HCT116 (cell line): ENCODE measurements around the gene FBXL13. TPM values are rescaled to one million over a fixed set of nuclear protein-coding genes. Genes with fewer than 3 reads are reported as not detected.
"Not testable (repeated sequence)": the region's sequence is repeated elsewhere in the genome, so short reads cannot be mapped to it uniquely, and the experiment has no call there.

Experiments
- ATAC-seq: fragments of 200-7000 bp; cut with Tn5 transposase; 2 replicates; pipeline ENCODE4 v1.9.1; 2020; ENCODE audit warnings: mild to moderate bottlenecking, moderate library complexity
- BruUV-seq: library from RNA; stranded (reverse); fragments of 400-500 nt; replicated peaks from 2 replicates; lab custom pipeline; 2021; lab: Mats Ljungman, UMichigan
- CTCF ChIA-PET: fragments of 300-600 bp; sonication (Branson Sonifier 250); formaldehyde crosslinking; loops from one replicate; lab custom pipeline; 2021; ENCODE audit warnings: antibody characterized with exemption; lab: Charles Lee
- POLR2A ChIA-PET: fragments of 300-600, 350-600 bp; sonication (Branson Sonifier 250); formaldehyde crosslinking; loops from one replicate; lab custom pipeline; 2021; ENCODE audit warnings: antibody characterized with exemption; lab: Charles Lee
- RAD21 ChIA-PET, 2 experiments: fragments of 300-600 bp; sonication (Branson Sonifier 250); formaldehyde crosslinking; loops; one replicate each; lab custom pipeline; 2023; ENCODE audit warnings: low total read pairs in 2 of 2; ENCODE audit not compliant: uncharacterized antibody in 2 of 2, unreplicated experiment in 2 of 2, low non-redundant PET in 1 of 2; lab: Charles Lee
- DNase-seq: peaks from one replicate; pipeline ENCODE4 v3.0.0-alpha.2; 2010; ENCODE audit warnings: low read depth, low spot score
- H2AFZ ChIP-seq: fragments of 200-600 bp; shearing (Covaris generic), sonication (generic); 2 replicates; pipeline ENCODE4 v1.6.1; 2017; ENCODE audit warnings: low read depth, mixed run types, mixed read lengths, antibody characterized with exemption, low read length; ENCODE audit not compliant: poor library complexity, severe bottlenecking
- H3K27ac ChIP-seq: 2 replicates; pipeline ENCODE4 v1.5.1; 2012; ENCODE audit warnings: low read depth, low read length
- H3K27me3 ChIP-seq: fragments of 200-600 bp; sonication (generic); 2 replicates; pipeline ENCODE4 v1.6.1; 2016; ENCODE audit warnings: mixed run types, low read length, mixed read lengths; ENCODE audit not compliant: insufficient read depth
- H3K36me3 ChIP-seq, 2 experiments: fragments of 200-500 bp in 1 of 2; fragments of 200-600 bp in 1 of 2; sonication (Bioruptor generic) in 1 of 2; sonication (generic) in 1 of 2; 2 replicates each; pipeline versions ENCODE4 v1.5.1 to v1.6.1; 2014 to 2016; ENCODE audit warnings: low read length in 2 of 2, inconsistent platforms in 1 of 2, mixed read lengths in 1 of 2, mixed run types in 1 of 2; ENCODE audit not compliant: insufficient read depth in 2 of 2, control insufficient read depth in 1 of 2
- H3K4me1 ChIP-seq, 2 experiments: fragments of 200-600 bp in 1 of 2; sonication (generic) in 1 of 2; 2 replicates each; pipeline versions ENCODE4 v1.5.1 to v1.6.1; 2012 to 2017; ENCODE audit warnings: low read length in 2 of 2, inconsistent platforms in 1 of 2, mild to moderate bottlenecking in 1 of 2, mixed read lengths in 1 of 2, mixed run types in 1 of 2, moderate library complexity in 1 of 2; ENCODE audit not compliant: insufficient read depth in 2 of 2, control insufficient read depth in 1 of 2
- H3K4me2 ChIP-seq: fragments of 200-600 bp; sonication (generic); 2 replicates; pipeline ENCODE4 v1.6.1; 2017; ENCODE audit warnings: mixed run types, low read length, mixed read lengths
- H3K4me3 ChIP-seq, 2 experiments: fragments of 200-600 bp in 1 of 2; sonication (generic) in 1 of 2; replicated peaks in 1 of 2; 2 replicates each; pipeline ENCODE4 v1.5.1; 2011 to 2016; ENCODE audit warnings: low read length in 2 of 2, control low read depth in 1 of 2, low read depth in 1 of 2, mild to moderate bottlenecking in 1 of 2, mixed read lengths in 1 of 2, mixed run types in 1 of 2
- H3K79me2 ChIP-seq: fragments of 200-600 bp; sonication (generic); 2 replicates; pipeline ENCODE4 v1.6.1; 2017; ENCODE audit warnings: mild to moderate bottlenecking, mixed run types, low read length, moderate library complexity, mixed read lengths; ENCODE audit not compliant: insufficient read depth
- H3K9ac ChIP-seq: fragments of 200-600 bp; sonication (generic); 2 replicates; pipeline ENCODE4 v1.6.1; 2016; ENCODE audit warnings: low read length, mixed read lengths
- H3K9me2 ChIP-seq: fragments of 200-600 bp; sonication (generic), shearing (Covaris generic); 2 replicates; pipeline ENCODE4 v1.6.1; 2017; ENCODE audit warnings: mixed run types, mild to moderate bottlenecking, moderate library complexity; ENCODE audit not compliant: insufficient read depth
- H3K9me3 ChIP-seq, 2 experiments: fragments of 200-500 bp in 1 of 2; fragments of 200-600 bp in 1 of 2; sonication (Bioruptor generic) in 1 of 2; sonication (generic) in 1 of 2; 2 replicates each; pipeline ENCODE4 v1.6.1; 2014 to 2017; ENCODE audit warnings: low read length in 2 of 2, mixed read lengths in 2 of 2, inconsistent platforms in 1 of 2, low read depth in 1 of 2, mild to moderate bottlenecking in 1 of 2, mixed run types in 1 of 2, moderate library complexity in 1 of 2; ENCODE audit not compliant: control insufficient read depth in 1 of 2, insufficient read depth in 1 of 2
- H4K20me1 ChIP-seq: fragments of 200-600 bp; sonication (generic), shearing (Covaris generic); 2 replicates; pipeline ENCODE4 v1.6.1; 2017; ENCODE audit warnings: mixed run types, mild to moderate bottlenecking, moderate library complexity; ENCODE audit not compliant: insufficient read depth
- CEBPB ChIP-seq: IDR thresholded peaks from 2 replicates; pipeline ENCODE4 v1.6.1; 2012; ENCODE audit warnings: low read depth
- ELF1 ChIP-seq: IDR thresholded peaks from 2 replicates; pipeline ENCODE4 v1.6.1; 2012; ENCODE audit warnings: low read depth, borderline replicate concordance
- FOSL1 ChIP-seq: IDR thresholded peaks from 2 replicates; pipeline ENCODE4 v1.6.1; 2012; ENCODE audit warnings: low read depth
- JUND ChIP-seq: IDR thresholded peaks from 2 replicates; pipeline ENCODE4 v1.6.1; 2012
- POLR2A ChIP-seq: IDR thresholded peaks from 2 replicates; pipeline ENCODE4 v1.7.0; 2011; ENCODE audit warnings: borderline replicate concordance; ENCODE audit not compliant: insufficient read depth, insufficient read length; ENCODE audit errors: extremely low read depth
- RAD21 ChIP-seq: IDR thresholded peaks from 2 replicates; pipeline ENCODE4 v1.6.1; 2012; ENCODE audit warnings: low read depth, mild to moderate bottlenecking
- SIN3A ChIP-seq: IDR thresholded peaks from 2 replicates; pipeline ENCODE4 v1.6.1; 2012; ENCODE audit warnings: low read depth
- SP1 ChIP-seq: IDR thresholded peaks from 2 replicates; pipeline ENCODE4 v1.6.1; 2012; ENCODE audit warnings: low read depth
- SRF ChIP-seq: IDR thresholded peaks from 2 replicates; pipeline ENCODE4 v1.6.1; 2012; ENCODE audit warnings: low read depth
- TCF7L2 ChIP-seq: IDR thresholded peaks from 2 replicates; pipeline ENCODE4 v1.7.0; 2011; ENCODE audit warnings: borderline replicate concordance, inconsistent platforms; ENCODE audit not compliant: insufficient read depth, insufficient read length; ENCODE audit errors: extremely low read depth
- YY1 ChIP-seq: IDR thresholded peaks from 2 replicates; pipeline ENCODE4 v1.6.1; 2011; ENCODE audit warnings: low read length, low read depth, moderate library complexity, mild to moderate bottlenecking; ENCODE audit not compliant: insufficient replicate concordance; ENCODE audit errors: extremely low read depth
- ZFX ChIP-seq: fragments of 450-650 bp; IDR thresholded peaks from 2 replicates; pipeline ENCODE4 v1.6.1; 2017
- ZNF274 ChIP-seq: fragments of 200-500 bp; sonication (Bioruptor generic); IDR thresholded peaks from 2 replicates; pipeline ENCODE4 v1.6.1; 2014; ENCODE audit warnings: mild to moderate bottlenecking, low read depth, low read length, inconsistent platforms
- intact Hi-C: fragments of 100-400 bp; cut with micrococcal nuclease; formaldehyde crosslinking; loops from 2 replicates; pipeline ENCODE4 v1.10.0; 2022
- total RNA-seq: library from RNA; stranded (reverse); gene quantifications from one replicate; pipeline ENCODE4 v1.2.1, GENCODE V29; 2021; ENCODE audit not compliant: unreplicated experiment
- TF ChIP-seq, protein P1 (sequence below): IDR thresholded peaks from 2 replicates; pipeline ENCODE4 v1.6.1; 2011; ENCODE audit warnings: mild to moderate bottlenecking, low read length, moderate library complexity; ENCODE audit not compliant: insufficient replicate concordance; ENCODE audit errors: extremely low read depth
- TF ChIP-seq, protein P2 (sequence below): IDR thresholded peaks from 2 replicates; pipeline ENCODE4 v1.6.1; 2012
- TF ChIP-seq, protein P3 (sequence below): IDR thresholded peaks from 2 replicates; pipeline ENCODE4 v1.6.1; 2012
- TF ChIP-seq, protein P4 (sequence below), 3 experiments: fragments of 200-600 bp in 1 of 3; sonication (generic) in 1 of 3; IDR thresholded peaks in 2 of 3; conservative IDR thresholded peaks in 1 of 3; 2 replicates each; pipeline ENCODE4 v1.5.1; 2012 to 2017; ENCODE audit warnings: low read depth in 2 of 3, low read length in 2 of 3, antibody characterized with exemption in 1 of 3, borderline replicate concordance in 1 of 3, control low read depth in 1 of 3, mild to moderate bottlenecking in 1 of 3, mixed read lengths in 1 of 3, mixed run types in 1 of 3, moderate library complexity in 1 of 3; ENCODE audit not compliant: insufficient read depth in 1 of 3

The FBXL13 gene
- total RNA-seq, 1 experiment from 2014 or later: 1.0 TPM

DNA sequence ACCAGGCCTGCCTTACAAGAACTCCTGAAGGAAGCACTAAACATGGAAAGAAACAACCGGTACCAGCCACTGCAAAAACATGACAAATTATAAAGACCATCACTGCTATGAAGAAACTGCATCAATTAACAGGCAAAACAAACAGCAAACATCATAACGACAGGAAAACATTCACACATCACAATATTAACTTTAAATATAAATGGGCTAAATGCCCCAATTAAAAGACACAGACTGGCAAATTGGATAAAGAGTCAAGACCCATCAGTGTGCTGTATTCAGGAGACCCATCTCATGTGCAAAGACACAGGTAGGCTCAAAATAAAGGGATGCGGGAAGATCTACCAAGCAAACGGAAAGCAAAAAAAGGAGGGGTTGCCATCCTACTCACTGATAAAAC lies 120.2 kb downstream of the FBXL13 start:
- H3K9me3 ChIP-seq, H3K79me2 ChIP-seq, RAD21 ChIA-PET, BruUV-seq, H3K27me3 ChIP-seq, H3K27ac ChIP-seq, H3K4me3 ChIP-seq, H3K4me1 ChIP-seq, POLR2A ChIA-PET, DNase-seq, H3K36me3 ChIP-seq, CTCF ChIA-PET, H2AFZ ChIP-seq, H3K4me2 ChIP-seq, ATAC-seq, H3K9me2 ChIP-seq, H3K9ac ChIP-seq, H4K20me1 ChIP-seq: not testable (repeated sequence)
- intact Hi-C loops: loop anchor here (10.0 kb wide), 1 partner anchor 100 kb away; no protein-coding TSS in a partner anchor

DNA sequence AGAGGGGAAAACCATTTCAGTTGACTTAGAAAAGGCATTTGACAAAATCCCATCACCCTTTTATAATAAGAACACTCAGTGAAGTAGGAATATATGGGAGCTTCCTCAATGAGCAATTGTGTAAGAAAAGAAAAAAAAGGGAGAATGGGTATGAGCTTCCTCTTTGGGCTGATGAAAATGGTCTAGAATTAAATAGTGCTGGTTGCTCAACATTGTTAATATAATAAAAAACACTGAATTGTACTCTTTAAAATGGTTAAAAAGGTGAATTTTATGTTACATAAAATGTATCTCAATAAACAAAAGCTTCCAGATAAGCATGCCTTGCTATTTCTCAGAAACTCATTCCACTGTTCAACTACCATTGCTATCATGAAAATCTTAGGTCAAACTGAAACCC lies 121.2 kb downstream of the FBXL13 start:
- POLR2A ChIA-PET: no interaction called here
- Histone ChIP-seq H3K4me3 (no peak overlapping the region), H3K9me2 (no peaks in the 10 kb centered on the region), H4K20me1 (no peaks in the 10 kb centered on the region), H2AFZ (no peak overlapping the region), H3K4me2 (no peak overlapping the region), H3K27ac (no peak overlapping the region), H3K79me2 (no peaks in the 10 kb centered on the region), H3K36me3 (no peaks in the 10 kb centered on the region), H3K9ac (no peak overlapping the region), H3K27me3 (no peaks in the 10 kb centered on the region), H3K9me3 (no peaks in the 10 kb centered on the region), H3K4me1 (no peaks in the 10 kb centered on the region)
- CTCF ChIA-PET: no interaction called here
- intact Hi-C loops: loop anchor here (10.0 kb wide), 1 partner anchor 101 kb away; no protein-coding TSS in a partner anchor
- DNase-seq: no peak
- ATAC-seq: no peak
- BruUV-seq: no TSS peak
- RAD21 ChIA-PET: no interaction called here
- TF ChIP-seq CEBPB (no peak), ZFX (no peak), ELF1 (no peak), RAD21 (no peak), POLR2A (no peak), SRF (no peak), ZNF274 (no peak), SP1 (no peak), TCF7L2 (no peak), FOSL1 (no peak), YY1 (no peak), JUND (no peak), SIN3A (no peak)
- TF ChIP-seq, protein P1, sequence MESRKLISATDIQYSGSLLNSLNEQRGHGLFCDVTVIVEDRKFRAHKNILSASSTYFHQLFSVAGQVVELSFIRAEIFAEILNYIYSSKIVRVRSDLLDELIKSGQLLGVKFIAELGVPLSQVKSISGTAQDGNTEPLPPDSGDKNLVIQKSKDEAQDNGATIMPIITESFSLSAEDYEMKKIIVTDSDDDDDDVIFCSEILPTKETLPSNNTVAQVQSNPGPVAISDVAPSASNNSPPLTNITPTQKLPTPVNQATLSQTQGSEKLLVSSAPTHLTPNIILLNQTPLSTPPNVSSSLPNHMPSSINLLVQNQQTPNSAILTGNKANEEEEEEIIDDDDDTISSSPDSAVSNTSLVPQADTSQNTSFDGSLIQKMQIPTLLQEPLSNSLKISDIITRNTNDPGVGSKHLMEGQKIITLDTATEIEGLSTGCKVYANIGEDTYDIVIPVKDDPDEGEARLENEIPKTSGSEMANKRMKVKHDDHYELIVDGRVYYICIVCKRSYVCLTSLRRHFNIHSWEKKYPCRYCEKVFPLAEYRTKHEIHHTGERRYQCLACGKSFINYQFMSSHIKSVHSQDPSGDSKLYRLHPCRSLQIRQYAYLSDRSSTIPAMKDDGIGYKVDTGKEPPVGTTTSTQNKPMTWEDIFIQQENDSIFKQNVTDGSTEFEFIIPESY: no peak
- TF ChIP-seq, protein P2, sequence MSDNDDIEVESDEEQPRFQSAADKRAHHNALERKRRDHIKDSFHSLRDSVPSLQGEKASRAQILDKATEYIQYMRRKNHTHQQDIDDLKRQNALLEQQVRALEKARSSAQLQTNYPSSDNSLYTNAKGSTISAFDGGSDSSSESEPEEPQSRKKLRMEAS: no peak
- TF ChIP-seq, protein P3, sequence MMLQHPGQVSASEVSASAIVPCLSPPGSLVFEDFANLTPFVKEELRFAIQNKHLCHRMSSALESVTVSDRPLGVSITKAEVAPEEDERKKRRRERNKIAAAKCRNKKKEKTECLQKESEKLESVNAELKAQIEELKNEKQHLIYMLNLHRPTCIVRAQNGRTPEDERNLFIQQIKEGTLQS: no peak
- TF ChIP-seq, protein P4, sequence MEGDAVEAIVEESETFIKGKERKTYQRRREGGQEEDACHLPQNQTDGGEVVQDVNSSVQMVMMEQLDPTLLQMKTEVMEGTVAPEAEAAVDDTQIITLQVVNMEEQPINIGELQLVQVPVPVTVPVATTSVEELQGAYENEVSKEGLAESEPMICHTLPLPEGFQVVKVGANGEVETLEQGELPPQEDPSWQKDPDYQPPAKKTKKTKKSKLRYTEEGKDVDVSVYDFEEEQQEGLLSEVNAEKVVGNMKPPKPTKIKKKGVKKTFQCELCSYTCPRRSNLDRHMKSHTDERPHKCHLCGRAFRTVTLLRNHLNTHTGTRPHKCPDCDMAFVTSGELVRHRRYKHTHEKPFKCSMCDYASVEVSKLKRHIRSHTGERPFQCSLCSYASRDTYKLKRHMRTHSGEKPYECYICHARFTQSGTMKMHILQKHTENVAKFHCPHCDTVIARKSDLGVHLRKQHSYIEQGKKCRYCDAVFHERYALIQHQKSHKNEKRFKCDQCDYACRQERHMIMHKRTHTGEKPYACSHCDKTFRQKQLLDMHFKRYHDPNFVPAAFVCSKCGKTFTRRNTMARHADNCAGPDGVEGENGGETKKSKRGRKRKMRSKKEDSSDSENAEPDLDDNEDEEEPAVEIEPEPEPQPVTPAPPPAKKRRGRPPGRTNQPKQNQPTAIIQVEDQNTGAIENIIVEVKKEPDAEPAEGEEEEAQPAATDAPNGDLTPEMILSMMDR (IDR thresholded peaks at IDR 0.05 in 2 of 3, conservative IDR thresholded peaks at IDR 0.05 in 1 of 3; ENCODE audit: borderline replicate concordance in 1 of 3, insufficient read depth in 1 of 3, low read depth in 2 of 3, low read length in 2 of 3): no peak
